Liver (tissue), 9 donors: ENCODE data around the gene TUBA4B. TPM values are rescaled to one million over a fixed set of nuclear protein-coding genes. Genes with fewer than 3 reads are reported as not detected.

Source experiments
- DNase-seq: peaks from one replicate; pipeline ENCODE4 v3.0.0-alpha.2; 2017; ENCODE audit warnings: low spot score
- H3K27ac ChIP-seq, 2 donors: one replicate each; pipeline ENCODE4 v1.7.0; 2013; ENCODE audit warnings: inconsistent platforms in 2 of 2, low read length in 2 of 2, control low read depth in 1 of 2, low read depth in 1 of 2, mild to moderate bottlenecking in 1 of 2
- H3K27me3 ChIP-seq, 4 donors: one replicate each; pipeline versions ENCODE4 v1.6.1 to v1.7.0; 2013; ENCODE audit warnings: low read length in 3 of 4, inconsistent platforms in 1 of 4, mild to moderate bottlenecking in 1 of 4, moderate library complexity in 1 of 4; ENCODE audit not compliant: control insufficient read depth in 4 of 4, insufficient read depth in 4 of 4
- H3K36me3 ChIP-seq, 4 donors: one replicate each; pipeline versions ENCODE4 v1.6.1 to v1.7.0; 2013; ENCODE audit warnings: low read length in 3 of 4, mild to moderate bottlenecking in 3 of 4, low read depth in 1 of 4, moderate library complexity in 1 of 4; ENCODE audit not compliant: control insufficient read depth in 4 of 4, insufficient read depth in 3 of 4
- H3K4me1 ChIP-seq, 4 donors: one replicate each; pipeline versions ENCODE4 v1.6.1 to v1.7.0; 2013; ENCODE audit warnings: low read length in 3 of 4, mild to moderate bottlenecking in 3 of 4, moderate library complexity in 1 of 4; ENCODE audit not compliant: control insufficient read depth in 4 of 4, insufficient read depth in 4 of 4
- H3K4me3 ChIP-seq, 3 donors: one replicate each; pipeline versions ENCODE4 v1.6.1 to v1.7.0; 2013; ENCODE audit warnings: low read length in 3 of 3, control low read depth in 1 of 3, low read depth in 1 of 3, mild to moderate bottlenecking in 1 of 3
- H3K9ac ChIP-seq, 2 donors: one replicate each; pipeline ENCODE4 v1.7.0; 2013; ENCODE audit warnings: low read length in 2 of 2, mild to moderate bottlenecking in 2 of 2, moderate library complexity in 2 of 2, control low read depth in 1 of 2, low read depth in 1 of 2
- H3K9me3 ChIP-seq, 4 donors: one replicate each; pipeline versions ENCODE4 v1.6.1 to v1.7.0; 2013; ENCODE audit warnings: low read length in 3 of 4; ENCODE audit not compliant: control insufficient read depth in 4 of 4
- ATF3 ChIP-seq: IDR thresholded peaks from 2 replicates; pipeline ENCODE4 v1.6.1; 2016; ENCODE audit warnings: antibody characterized with exemption
- CTCF ChIP-seq: fragments of 150-350 bp; IDR thresholded peaks from 2 replicates; pipeline ENCODE4 v1.5.1; 2017; ENCODE audit warnings: improper control_type of control experiment, low read depth, low read length; ENCODE audit not compliant: missing input control
- EGR1 ChIP-seq, 2 donors: IDR thresholded peaks; 2 replicates each; pipeline ENCODE4 v1.6.1; 2016 to 2018; ENCODE audit warnings: antibody characterized with exemption in 2 of 2, low read depth in 2 of 2
- FOXA1 ChIP-seq: IDR thresholded peaks from 2 replicates; pipeline ENCODE4 v1.6.1; 2016; ENCODE audit warnings: antibody characterized with exemption
- FOXA2 ChIP-seq: IDR thresholded peaks from 2 replicates; pipeline ENCODE4 v1.6.1; 2016; ENCODE audit warnings: antibody characterized with exemption
- HNF4A ChIP-seq, 2 donors: conservative IDR thresholded peaks; 2 replicates each; pipeline ENCODE4 v1.6.1; 2016; ENCODE audit warnings: antibody characterized with exemption in 2 of 2, mild to moderate bottlenecking in 2 of 2
- HNF4G ChIP-seq: IDR thresholded peaks from 2 replicates; pipeline ENCODE4 v1.6.1; 2016; ENCODE audit warnings: antibody characterized with exemption
- JUND ChIP-seq, 2 donors: IDR thresholded peaks; 2 replicates each; pipeline ENCODE4 v1.6.1; 2016; ENCODE audit warnings: antibody characterized with exemption in 2 of 2
- NR2F2 ChIP-seq: IDR thresholded peaks from 2 replicates; pipeline ENCODE4 v1.6.1; 2016; ENCODE audit warnings: antibody characterized with exemption
- RAD21 ChIP-seq, 2 donors: IDR thresholded peaks; 2 replicates each; pipeline ENCODE4 v1.6.1; 2016; ENCODE audit warnings: antibody characterized with exemption in 2 of 2, mild to moderate bottlenecking in 2 of 2
- RXRA ChIP-seq, 2 donors: IDR thresholded peaks; 2 replicates each; pipeline ENCODE4 v1.6.1; 2017 to 2018; ENCODE audit warnings: antibody characterized with exemption in 2 of 2, mild to moderate bottlenecking in 1 of 2
- SP1 ChIP-seq: IDR thresholded peaks from 2 replicates; pipeline ENCODE4 v1.6.1; 2018; ENCODE audit warnings: antibody characterized with exemption, mild to moderate bottlenecking
- TAF1 ChIP-seq: conservative IDR thresholded peaks from 2 replicates; pipeline ENCODE4 v1.6.1; 2016; ENCODE audit warnings: antibody characterized with exemption, mild to moderate bottlenecking
- YY1 ChIP-seq: IDR thresholded peaks from 2 replicates; pipeline ENCODE4 v1.6.1; 2016; ENCODE audit warnings: antibody characterized with exemption, mild to moderate bottlenecking
- ZBTB33 ChIP-seq: IDR thresholded peaks from 2 replicates; pipeline ENCODE4 v1.6.1; 2016; ENCODE audit warnings: antibody characterized with exemption
- WGBS: extraction: QIAGEN DNeasy Blood & Tissue Kit; methylation state at CpG from one replicate; pipeline ENCODE4 v1.1.7; 2013; 5-methylcytosine and 5-hydroxymethylcytosine counted together
- polyA plus RNA-seq, 2 donors: library from polyadenylated mRNA; stranded (reverse) in 1 of 2; unstranded in 1 of 2; fragments of 200-250 nt in 1 of 2; fragments of >200 nt in 1 of 2; fragmentation: Nextera tagmentation in 1 of 2; extraction: Ambion mirVana in 1 of 2; gene quantifications; one replicate each; pipeline versions ENCODE4 v1.2.1 to v1.2.3, GENCODE V29; 2013 to 2015
- total RNA-seq, 2 donors: library from RNA; depleted of rRNA; stranded (reverse); fragments of >200 nt; gene quantifications; one replicate each; pipeline ENCODE4 v1.2.3, GENCODE V29; 2014
- TF ChIP-seq, protein P1 (sequence below): IDR thresholded peaks from 2 replicates; pipeline ENCODE4 v1.6.1; 2016; ENCODE audit warnings: antibody characterized with exemption
- TF ChIP-seq, protein P2 (sequence below): IDR thresholded peaks from 2 replicates; pipeline ENCODE4 v1.6.1; 2016; ENCODE audit warnings: antibody characterized with exemption, mild to moderate bottlenecking
- donor health status: healthy.
- donor health status: healthy.
- donor health status: healthy.
- donor health status: healthy.
- donor health status: healthy.

TUBA4B gene
- total and polyA plus RNA-seq, 4 donors = 0.08 to 0.20 (median 0.19) TPM; not detected in 1

DNA sequence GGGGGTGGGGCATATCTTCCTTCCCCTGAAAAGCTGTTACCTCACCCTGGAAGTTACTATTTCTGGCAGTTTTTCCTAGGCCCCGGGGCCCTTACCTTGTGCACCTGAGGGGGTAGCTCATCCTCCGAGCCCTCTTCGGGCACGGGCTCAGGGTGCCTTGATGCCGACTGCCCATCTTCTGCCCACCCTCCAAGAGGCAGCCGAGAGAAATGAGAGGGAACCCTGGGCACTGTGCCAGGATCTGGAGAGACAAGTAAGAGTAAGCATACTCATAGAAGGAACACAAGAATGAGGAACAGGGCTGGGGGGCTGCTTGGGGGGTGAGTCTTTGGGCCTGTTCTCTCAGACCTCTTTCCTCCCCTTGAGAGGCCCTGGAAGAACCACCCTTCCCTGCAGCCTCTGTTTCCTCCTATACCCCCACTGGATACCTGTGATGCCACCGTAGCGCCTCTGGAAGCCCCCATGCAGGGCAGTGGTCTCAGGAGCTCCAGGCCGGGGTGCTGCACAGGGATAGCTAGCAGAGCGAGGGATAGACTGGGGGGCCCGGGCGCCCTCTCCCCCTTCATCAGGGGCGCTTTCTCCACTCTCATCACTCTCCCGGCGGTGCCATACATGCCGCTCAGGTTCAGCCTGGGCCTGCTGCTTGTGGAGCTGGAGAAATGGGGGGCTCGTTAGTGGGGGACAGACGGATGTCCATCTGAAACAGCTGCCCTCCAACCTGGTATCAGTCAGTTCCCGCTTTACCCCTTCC, 32.2 kb upstream of the TUBA4B start (continued):
- no peak for TF ChIP-seq ZBTB33
- TF ChIP-seq HNF4G = no peak
- no peak for TF ChIP-seq HNF4A (conservative IDR thresholded peaks at IDR 0.05)
- no peak for TF ChIP-seq EGR1 (IDR thresholded peaks at IDR 0.05; ENCODE audit: low read depth in 2 of 2)

DNA sequence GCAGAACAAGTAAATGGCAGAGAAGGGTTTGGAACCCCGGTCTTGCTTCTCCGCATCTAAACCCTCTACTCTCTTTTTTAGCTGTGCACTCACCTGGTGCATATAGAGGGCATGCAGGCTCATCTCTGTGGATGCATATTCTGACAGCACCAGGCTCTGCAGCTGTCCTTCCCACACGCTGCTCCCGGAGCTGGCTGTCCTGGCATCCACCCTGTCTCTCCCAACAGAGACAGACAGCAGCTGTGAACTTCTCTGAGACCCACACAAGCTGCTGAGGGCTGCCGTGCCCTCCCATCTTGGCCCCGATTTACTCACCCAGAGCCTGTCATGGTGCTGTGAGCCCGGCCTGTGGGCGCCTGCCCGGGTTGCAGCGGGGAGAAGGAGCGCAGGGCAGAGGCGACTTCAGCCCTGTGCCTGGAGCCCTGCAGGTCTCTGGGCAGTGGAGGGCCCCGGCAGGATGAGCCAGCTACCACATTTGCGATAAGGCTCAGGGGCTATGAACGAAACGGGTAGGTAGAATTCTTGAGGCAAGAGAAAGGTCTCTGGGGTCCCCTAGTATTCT, 31.0 kb upstream of the TUBA4B start:
- DNase-seq = no peak
- peaks cover 21 to 56% (median 48%) of the 10 kb centered on the region in 4 donors for H3K36me3 ChIP-seq
- TF ChIP-seq JUND (IDR thresholded peaks at IDR 0.05) (no peak), ATF3 (no peak), SP1 (no peak), RAD21 (IDR thresholded peaks at IDR 0.05) (no peak), YY1 (no peak), HNF4A (conservative IDR thresholded peaks at IDR 0.05) (no peak), RXRA (IDR thresholded peaks at IDR 0.05) (no peak), ZBTB33 (no peak), FOXA2 (no peak), FOXA1 (no peak), TAF1 (no peak), NR2F2 (no peak), EGR1 (IDR thresholded peaks at IDR 0.05; ENCODE audit: low read depth in 2 of 2) (no peak), CTCF (no peak)
- TF ChIP-seq, protein P1, sequence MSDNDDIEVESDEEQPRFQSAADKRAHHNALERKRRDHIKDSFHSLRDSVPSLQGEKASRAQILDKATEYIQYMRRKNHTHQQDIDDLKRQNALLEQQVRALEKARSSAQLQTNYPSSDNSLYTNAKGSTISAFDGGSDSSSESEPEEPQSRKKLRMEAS = no peak
- TF ChIP-seq, protein P2, sequence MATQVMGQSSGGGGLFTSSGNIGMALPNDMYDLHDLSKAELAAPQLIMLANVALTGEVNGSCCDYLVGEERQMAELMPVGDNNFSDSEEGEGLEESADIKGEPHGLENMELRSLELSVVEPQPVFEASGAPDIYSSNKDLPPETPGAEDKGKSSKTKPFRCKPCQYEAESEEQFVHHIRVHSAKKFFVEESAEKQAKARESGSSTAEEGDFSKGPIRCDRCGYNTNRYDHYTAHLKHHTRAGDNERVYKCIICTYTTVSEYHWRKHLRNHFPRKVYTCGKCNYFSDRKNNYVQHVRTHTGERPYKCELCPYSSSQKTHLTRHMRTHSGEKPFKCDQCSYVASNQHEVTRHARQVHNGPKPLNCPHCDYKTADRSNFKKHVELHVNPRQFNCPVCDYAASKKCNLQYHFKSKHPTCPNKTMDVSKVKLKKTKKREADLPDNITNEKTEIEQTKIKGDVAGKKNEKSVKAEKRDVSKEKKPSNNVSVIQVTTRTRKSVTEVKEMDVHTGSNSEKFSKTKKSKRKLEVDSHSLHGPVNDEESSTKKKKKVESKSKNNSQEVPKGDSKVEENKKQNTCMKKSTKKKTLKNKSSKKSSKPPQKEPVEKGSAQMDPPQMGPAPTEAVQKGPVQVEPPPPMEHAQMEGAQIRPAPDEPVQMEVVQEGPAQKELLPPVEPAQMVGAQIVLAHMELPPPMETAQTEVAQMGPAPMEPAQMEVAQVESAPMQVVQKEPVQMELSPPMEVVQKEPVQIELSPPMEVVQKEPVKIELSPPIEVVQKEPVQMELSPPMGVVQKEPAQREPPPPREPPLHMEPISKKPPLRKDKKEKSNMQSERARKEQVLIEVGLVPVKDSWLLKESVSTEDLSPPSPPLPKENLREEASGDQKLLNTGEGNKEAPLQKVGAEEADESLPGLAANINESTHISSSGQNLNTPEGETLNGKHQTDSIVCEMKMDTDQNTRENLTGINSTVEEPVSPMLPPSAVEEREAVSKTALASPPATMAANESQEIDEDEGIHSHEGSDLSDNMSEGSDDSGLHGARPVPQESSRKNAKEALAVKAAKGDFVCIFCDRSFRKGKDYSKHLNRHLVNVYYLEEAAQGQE = no peak
- WGBS = 95% methylated on average over 16 of the region's 16 CpGs
- no peaks in the 10 kb centered on the region for H3K27me3 ChIP-seq
- no peaks in the 10 kb centered on the region for H3K9me3 ChIP-seq
- H3K4me3 ChIP-seq = no peak overlapping the region
- H3K27ac ChIP-seq = no peak overlapping the region
- H3K4me1 ChIP-seq = peaks cover 5 to 27% (median 19%) of the 10 kb centered on the region in 4 donors
- H3K9ac ChIP-seq = no peak overlapping the region
